Stomach (tissue), 4 donors: ENCODE results near the gene FAIM2.

Source experiments
- CTCF ChIP-seq, 7 experiments: fragments of 450-650 bp in 4 of 7; fragments of 200-600 bp in 3 of 7; sonication (generic) in 3 of 7; IDR thresholded peaks; one replicate each; pipeline ENCODE4 v1.5.1; 2016 to 2019; ENCODE audit warnings: antibody characterized with exemption in 7 of 7, control low read depth in 2 of 7, mild to moderate bottlenecking in 1 of 7
- EP300 ChIP-seq: sonication (generic); formaldehyde crosslinking; IDR thresholded peaks from one replicate; pipeline ENCODE4 v1.6.1; 2017; ENCODE audit warnings: antibody characterized with exemption

DNA sequence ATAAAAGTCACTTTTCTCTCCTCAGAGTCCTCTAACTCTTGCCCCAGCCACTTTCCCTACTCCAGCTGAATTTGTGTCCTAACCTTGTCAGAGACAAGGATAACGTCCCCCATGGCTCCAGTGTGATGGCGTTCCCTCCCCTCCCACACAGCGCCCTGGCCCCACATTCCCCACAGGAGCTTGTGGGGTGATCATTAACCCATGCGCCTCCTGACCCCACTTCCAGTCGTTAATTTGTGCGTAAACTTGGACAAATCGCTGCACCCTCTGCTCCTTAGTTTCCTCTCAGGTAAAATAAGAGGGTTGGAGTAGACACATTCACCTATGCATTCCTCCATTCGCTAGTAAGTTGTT is 37.9 kb downstream of the FAIM2 start:
- TF ChIP-seq EP300 (no peak), CTCF (IDR thresholded peaks at IDR 0.05) (no peak)
